HepG2 (cell line): ENCODE data around the gene PTGR2. TPM values are rescaled to one million over a fixed set of nuclear protein-coding genes. Genes with fewer than 3 reads are reported as not detected.

Source experiments
- FOSL2 ChIP-seq: sonication (generic); formaldehyde crosslinking; IDR thresholded peaks from 2 replicates; pipeline ENCODE4 v1.4.0; 2020; ENCODE audit warnings: missing genetic modification reagents
- FOXA3 ChIP-seq: IDR thresholded peaks from 2 replicates; pipeline ENCODE4 v1.6.1; 2016; ENCODE audit warnings: missing genetic modification reagents, missing compliant biosample characterization
- FOXK2 ChIP-seq: fragments of 450-650 bp; IDR thresholded peaks from 2 replicates; pipeline ENCODE4 v1.6.1; 2016
- KMT2B ChIP-seq: IDR thresholded peaks from 2 replicates; pipeline ENCODE4 v1.6.1; 2016; ENCODE audit warnings: missing genetic modification reagents, missing compliant biosample characterization
- NPAS2 ChIP-seq: sonication (generic); formaldehyde crosslinking; IDR thresholded peaks from 2 replicates; pipeline ENCODE4 v1.8.0; 2022; ENCODE audit warnings: mild to moderate bottlenecking, missing genetic modification reagents, borderline replicate concordance
- SOX13 ChIP-seq, 3 experiments: fragments of 450-650 bp in 1 of 3; sonication (generic) in 1 of 3; formaldehyde crosslinking in 1 of 3; IDR thresholded peaks in 2 of 3; conservative IDR thresholded peaks in 1 of 3; 2 replicates each; pipeline versions ENCODE4 v1.5.0 to v1.6.1; 2016 to 2020; ENCODE audit warnings: antibody characterized with exemption in 1 of 3, mild to moderate bottlenecking in 1 of 3, missing compliant biosample characterization in 1 of 3, missing genetic modification reagents in 1 of 3, moderate library complexity in 1 of 3
- ZNF124 ChIP-seq: sonication (generic); formaldehyde crosslinking; IDR thresholded peaks from 2 replicates; pipeline ENCODE4 v1.4.0; 2020; ENCODE audit warnings: missing genetic modification reagents
- ZNF335 ChIP-seq: sonication (generic); formaldehyde crosslinking; IDR thresholded peaks from 2 replicates; pipeline ENCODE4 v1.4.0; 2020; ENCODE audit warnings: missing genetic modification reagents
- ZNF749 ChIP-seq: sonication (generic); formaldehyde crosslinking; IDR thresholded peaks from 2 replicates; pipeline ENCODE4 v1.8.0; 2022; ENCODE audit warnings: mild to moderate bottlenecking, missing genetic modification reagents, moderate library complexity, borderline replicate concordance
- ZNF776 ChIP-seq: sonication (generic); formaldehyde crosslinking; IDR thresholded peaks from 2 replicates; pipeline ENCODE4 v1.4.0; 2020; ENCODE audit warnings: mild to moderate bottlenecking, missing genetic modification reagents
- ZNF839 ChIP-seq: sonication (generic); formaldehyde crosslinking; IDR thresholded peaks from 2 replicates; pipeline ENCODE4 v1.4.0; 2020; ENCODE audit warnings: missing genetic modification reagents, mild to moderate bottlenecking, borderline replicate concordance
- ZNF883 ChIP-seq: sonication (generic); formaldehyde crosslinking; IDR thresholded peaks from 2 replicates; pipeline ENCODE4 v1.5.1; 2020; ENCODE audit warnings: mild to moderate bottlenecking, missing genetic modification reagents; ENCODE audit errors: not compliant biosample characterization
- polyA plus RNA-seq, 8 experiments: library from polyadenylated mRNA; depleted of rRNA in 3 of 8; stranded (reverse) in 7 of 8; unstranded in 1 of 8; fragments of >200 nt; fragmentation: Illumina TruSeq in 4 of 8; extraction: Trizol in 4 of 8; gene quantifications; 2 replicates each; pipeline versions ENCODE4 v1.2.1 to v1.2.3, GENCODE V29; 2011 to 2016; ENCODE audit warnings: low read depth in 4 of 8, missing spikeins in 1 of 8, mixed read lengths in 1 of 8; ENCODE audit not compliant: insufficient read depth in 1 of 8
- total RNA-seq, 5 experiments: library from RNA; depleted of rRNA; stranded (reverse); fragments of >200 nt; fragmentation: Illumina TruSeq; extraction: Trizol; gene quantifications; 2 replicates each; pipeline ENCODE4 v1.2.3, GENCODE V29; 2016; ENCODE audit warnings: low read depth in 1 of 5
- TF ChIP-seq, protein P1 (sequence below): sonication (generic); formaldehyde crosslinking; IDR thresholded peaks from 2 replicates; pipeline ENCODE4 v1.8.0; 2022; ENCODE audit warnings: low read depth, missing genetic modification reagents
- TF ChIP-seq, protein P2 (sequence below): sonication (generic); formaldehyde crosslinking; IDR thresholded peaks from 2 replicates; pipeline ENCODE4 v1.5.0; 2020; ENCODE audit warnings: mild to moderate bottlenecking, missing genetic modification reagents
- TF ChIP-seq, protein P3 (sequence below), 2 experiments: fragments of 450-650 bp in 1 of 2; sonication (generic) in 1 of 2; formaldehyde crosslinking in 1 of 2; IDR thresholded peaks; 2 replicates each; pipeline versions ENCODE4 v1.6.1 to v1.8.0; 2016 to 2022; ENCODE audit warnings: antibody characterized with exemption in 1 of 2, mild to moderate bottlenecking in 1 of 2, missing genetic modification reagents in 1 of 2

The PTGR2 gene
- total and polyA plus RNA-seq, 2 of the 13 experiments (the other 11 are each of a cell fraction or from before 2014, with no cell fraction given): 3.0 to 4.3 TPM

DNA sequence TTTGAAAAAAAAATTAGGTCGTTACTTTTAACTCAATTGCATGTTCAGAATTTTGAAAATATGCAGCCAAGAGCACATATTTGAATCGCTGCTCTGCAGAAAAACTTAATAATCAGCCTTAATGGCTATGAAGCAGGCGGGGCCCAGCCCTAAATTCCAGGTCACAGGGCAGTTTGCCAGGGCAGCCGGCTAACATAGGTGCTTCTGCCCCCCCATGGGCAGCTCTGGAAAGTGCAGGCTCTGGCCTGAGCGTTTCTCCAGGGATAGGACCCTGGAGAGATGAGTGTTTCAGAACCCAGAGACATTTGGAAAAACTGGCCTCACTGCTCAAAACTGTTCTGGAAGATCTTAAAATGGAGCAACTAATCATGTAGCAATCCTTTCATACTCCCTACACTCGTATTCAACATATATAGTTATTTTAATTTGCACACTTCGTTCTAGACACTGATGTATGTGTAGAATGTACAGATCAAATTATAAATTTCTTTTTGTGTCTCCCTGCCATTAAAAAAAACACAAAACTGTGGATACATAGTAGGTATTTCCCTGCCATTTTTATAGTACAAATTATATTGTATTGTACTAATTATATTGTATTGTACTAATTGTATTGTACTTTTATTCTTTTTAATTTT is 26.0 kb upstream of the PTGR2 start (continued):
- TF ChIP-seq FOXK2: no peak
- no peak for TF ChIP-seq ZNF335
- TF ChIP-seq, protein P1, sequence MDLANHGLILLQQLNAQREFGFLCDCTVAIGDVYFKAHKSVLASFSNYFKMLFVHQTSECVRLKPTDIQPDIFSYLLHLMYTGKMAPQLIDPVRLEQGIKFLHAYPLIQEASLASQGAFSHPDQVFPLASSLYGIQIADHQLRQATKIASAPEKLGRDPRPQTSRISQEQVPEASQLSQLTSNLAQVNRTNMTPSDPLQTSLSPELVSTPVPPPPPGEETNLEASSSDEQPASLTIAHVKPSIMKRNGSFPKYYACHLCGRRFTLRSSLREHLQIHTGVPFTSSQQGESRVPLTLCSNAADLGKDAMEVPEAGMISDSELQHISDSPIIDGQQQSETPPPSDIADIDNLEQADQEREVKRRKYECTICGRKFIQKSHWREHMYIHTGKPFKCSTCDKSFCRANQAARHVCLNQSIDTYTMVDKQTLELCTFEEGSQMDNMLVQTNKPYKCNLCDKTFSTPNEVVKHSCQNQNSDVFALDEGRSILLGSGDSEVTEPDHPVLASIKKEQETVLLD (CRISPR knock-in tag): no peak
- TF ChIP-seq ZNF883 (CRISPR knock-in tag): no peak
- TF ChIP-seq KMT2B (CRISPR knock-in tag): no peak
- TF ChIP-seq, protein P2, sequence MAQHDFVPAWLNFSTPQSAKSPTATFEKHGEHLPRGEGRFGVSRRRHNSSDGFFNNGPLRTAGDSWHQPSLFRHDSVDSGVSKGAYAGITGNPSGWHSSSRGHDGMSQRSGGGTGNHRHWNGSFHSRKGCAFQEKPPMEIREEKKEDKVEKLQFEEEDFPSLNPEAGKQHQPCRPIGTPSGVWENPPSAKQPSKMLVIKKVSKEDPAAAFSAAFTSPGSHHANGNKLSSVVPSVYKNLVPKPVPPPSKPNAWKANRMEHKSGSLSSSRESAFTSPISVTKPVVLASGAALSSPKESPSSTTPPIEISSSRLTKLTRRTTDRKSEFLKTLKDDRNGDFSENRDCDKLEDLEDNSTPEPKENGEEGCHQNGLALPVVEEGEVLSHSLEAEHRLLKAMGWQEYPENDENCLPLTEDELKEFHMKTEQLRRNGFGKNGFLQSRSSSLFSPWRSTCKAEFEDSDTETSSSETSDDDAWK: no peak
- no peak for TF ChIP-seq ZNF124 (CRISPR knock-in tag)
- TF ChIP-seq, protein P3, sequence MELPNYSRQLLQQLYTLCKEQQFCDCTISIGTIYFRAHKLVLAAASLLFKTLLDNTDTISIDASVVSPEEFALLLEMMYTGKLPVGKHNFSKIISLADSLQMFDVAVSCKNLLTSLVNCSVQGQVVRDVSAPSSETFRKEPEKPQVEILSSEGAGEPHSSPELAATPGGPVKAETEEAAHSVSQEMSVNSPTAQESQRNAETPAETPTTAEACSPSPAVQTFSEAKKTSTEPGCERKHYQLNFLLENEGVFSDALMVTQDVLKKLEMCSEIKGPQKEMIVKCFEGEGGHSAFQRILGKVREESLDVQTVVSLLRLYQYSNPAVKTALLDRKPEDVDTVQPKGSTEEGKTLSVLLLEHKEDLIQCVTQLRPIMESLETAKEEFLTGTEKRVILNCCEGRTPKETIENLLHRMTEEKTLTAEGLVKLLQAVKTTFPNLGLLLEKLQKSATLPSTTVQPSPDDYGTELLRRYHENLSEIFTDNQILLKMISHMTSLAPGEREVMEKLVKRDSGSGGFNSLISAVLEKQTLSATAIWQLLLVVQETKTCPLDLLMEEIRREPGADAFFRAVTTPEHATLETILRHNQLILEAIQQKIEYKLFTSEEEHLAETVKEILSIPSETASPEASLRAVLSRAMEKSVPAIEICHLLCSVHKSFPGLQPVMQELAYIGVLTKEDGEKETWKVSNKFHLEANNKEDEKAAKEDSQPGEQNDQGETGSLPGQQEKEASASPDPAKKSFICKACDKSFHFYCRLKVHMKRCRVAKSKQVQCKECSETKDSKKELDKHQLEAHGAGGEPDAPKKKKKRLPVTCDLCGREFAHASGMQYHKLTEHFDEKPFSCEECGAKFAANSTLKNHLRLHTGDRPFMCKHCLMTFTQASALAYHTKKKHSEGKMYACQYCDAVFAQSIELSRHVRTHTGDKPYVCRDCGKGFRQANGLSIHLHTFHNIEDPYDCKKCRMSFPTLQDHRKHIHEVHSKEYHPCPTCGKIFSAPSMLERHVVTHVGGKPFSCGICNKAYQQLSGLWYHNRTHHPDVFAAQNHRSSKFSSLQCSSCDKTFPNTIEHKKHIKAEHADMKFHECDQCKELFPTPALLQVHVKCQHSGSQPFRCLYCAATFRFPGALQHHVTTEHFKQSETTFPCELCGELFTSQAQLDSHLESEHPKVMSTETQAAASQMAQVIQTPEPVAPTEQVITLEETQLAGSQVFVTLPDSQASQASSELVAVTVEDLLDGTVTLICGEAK (IDR thresholded peaks at IDR 0.05): no peak
- TF ChIP-seq, protein P3 (CRISPR knock-in tag; IDR thresholded peaks at IDR 0.05): no peak
- TF ChIP-seq FOSL2: peak; percentile 52; the same call in 1 of the 2 replicates
- TF ChIP-seq FOXA3 (CRISPR knock-in tag): peak; percentile 9; the same call in 1 of the 2 replicates
- no peak for TF ChIP-seq ZNF776
- no peak for TF ChIP-seq ZNF839 (CRISPR knock-in tag)
- no peak for TF ChIP-seq SOX13 (IDR thresholded peaks at IDR 0.05)
- TF ChIP-seq SOX13 (CRISPR knock-in tag; conservative IDR thresholded peaks at IDR 0.05 in 1 of 2, IDR thresholded peaks at IDR 0.05 in 1 of 2): 0 out of 4 replicates have a peak, but pooled peaks of 1 of the 2 experiments have one; percentile 9
- TF ChIP-seq ZNF749 (CRISPR knock-in tag): no peak
- TF ChIP-seq NPAS2 (CRISPR knock-in tag): no peak
